H1 (cell line): ENCODE data around the gene MAD2L2. TPM values are rescaled to one million over a fixed set of nuclear protein-coding genes. Genes with fewer than 3 reads are reported as not detected.

ENCODE experiments used
- CTCF ChIA-PET: fragments of 300-600 bp; sonication (Branson Sonifier 250); formaldehyde crosslinking; loops from one replicate; lab custom pipeline; 2021; ENCODE audit not compliant: partially characterized antibody; lab: Charles Lee
- POLR2A ChIA-PET: fragments of 300-600 bp; sonication (Branson Sonifier 250); formaldehyde crosslinking; loops from one replicate; lab custom pipeline; 2021; ENCODE audit warnings: inconsistent platforms; ENCODE audit not compliant: partially characterized antibody; lab: Charles Lee
- DNase-seq, 2 experiments: peaks; one replicate each; pipeline versions ENCODE4 v3.0.0 to v3.0.0-alpha.2; 2010 to 2022; ENCODE audit warnings: low spot score in 2 of 2, low read depth in 1 of 2, mixed read lengths in 1 of 2
- FAIRE-seq: peaks from 2 replicates; lab custom pipeline; 2011; peaks lifted over from hg19 to GRCh38; lab: Jason Lieb, UNC
- H2AFZ ChIP-seq: 2 replicates; pipeline ENCODE4 v1.8.1; 2012; ENCODE audit warnings: low read length, inconsistent platforms
- H2AK5ac ChIP-seq: 2 replicates; pipeline ENCODE4 v1.6.1; 2013; ENCODE audit warnings: low read depth, low read length
- H2BK120ac ChIP-seq: replicated peaks from 2 replicates; pipeline ENCODE3; 2013; ENCODE audit warnings: low read depth, low read length, inconsistent platforms
- H2BK12ac ChIP-seq: 2 replicates; pipeline ENCODE4 v1.6.1; 2013; ENCODE audit warnings: low read depth, low read length
- H2BK15ac ChIP-seq: 2 replicates; pipeline ENCODE4 v1.6.1; 2013; ENCODE audit warnings: low read length
- H2BK20ac ChIP-seq: 2 replicates; pipeline ENCODE4 v1.6.1; 2013; ENCODE audit warnings: low read length
- H2BK5ac ChIP-seq: 2 replicates; pipeline ENCODE4 v1.6.1; 2013; ENCODE audit warnings: low read depth, low read length
- H3K14ac ChIP-seq: 2 replicates; pipeline ENCODE4 v1.6.1; 2013; ENCODE audit warnings: inconsistent platforms; ENCODE audit not compliant: insufficient read length
- H3K18ac ChIP-seq: 2 replicates; pipeline ENCODE4 v1.6.1; 2013; ENCODE audit warnings: low read length; ENCODE audit errors: extremely low read depth
- H3K23ac ChIP-seq: 2 replicates; pipeline ENCODE4 v1.6.1; 2013; ENCODE audit warnings: inconsistent platforms; ENCODE audit not compliant: insufficient read length
- H3K23me2 ChIP-seq: 2 replicates; pipeline ENCODE4 v1.6.1; 2013; ENCODE audit warnings: low read depth, low read length
- H3K27ac ChIP-seq: 2 replicates; pipeline ENCODE4 v1.6.1; 2011; ENCODE audit warnings: low read depth, low read length, inconsistent platforms
- H3K27me3 ChIP-seq, 4 experiments: replicated peaks in 1 of 4; 1 replicate in 1 of 4; 2 replicates in 3 of 4; pipeline versions ENCODE4 v1.6.1 to v1.8.1; 2011 to 2013; ENCODE audit warnings: low read length in 3 of 4, mild to moderate bottlenecking in 3 of 4, inconsistent platforms in 2 of 4, mixed read lengths in 2 of 4, moderate library complexity in 1 of 4; ENCODE audit not compliant: control insufficient read depth in 3 of 4, insufficient read depth in 3 of 4; ENCODE audit errors: extremely low read depth in 1 of 4
- H3K36me3 ChIP-seq, 4 experiments: 2 replicates each; pipeline versions ENCODE4 v1.6.1 to v1.8.1; 2011 to 2013; ENCODE audit warnings: mild to moderate bottlenecking in 4 of 4, low read length in 3 of 4, moderate library complexity in 2 of 4, control low read depth in 1 of 4, inconsistent platforms in 1 of 4; ENCODE audit not compliant: insufficient read depth in 4 of 4, control insufficient read depth in 2 of 4
- H3K4ac ChIP-seq: replicated peaks from 2 replicates; pipeline ENCODE3; 2013; ENCODE audit warnings: low read length, low read depth, mixed read lengths, inconsistent platforms; ENCODE audit not compliant: insufficient read length
- H3K4me1 ChIP-seq, 4 experiments: replicated peaks in 1 of 4; 1 replicate in 1 of 4; 2 replicates in 3 of 4; pipeline versions ENCODE4 v1.6.1 to v1.8.1; 2011 to 2013; ENCODE audit warnings: low read length in 3 of 4, inconsistent platforms in 2 of 4, mixed read lengths in 1 of 4; ENCODE audit not compliant: insufficient read depth in 4 of 4, control insufficient read depth in 3 of 4
- H3K4me2 ChIP-seq, 2 experiments: 2 replicates each; pipeline versions ENCODE4 v1.6.1 to v1.8.1; 2011 to 2013; ENCODE audit warnings: low read depth in 2 of 2, low read length in 2 of 2, control low read depth in 1 of 2, inconsistent platforms in 1 of 2, mild to moderate bottlenecking in 1 of 2; ENCODE audit not compliant: insufficient read depth in 1 of 2
- H3K4me3 ChIP-seq, 4 experiments: fragments of 200-600, 300-600 bp in 1 of 4; sonication (generic), shearing (Covaris generic), sonication (Bioruptor Twin) in 1 of 4; 2 replicates each; pipeline versions ENCODE4 v1.5.1 to v1.8.1; 2011 to 2016; ENCODE audit warnings: low read length in 4 of 4, low read depth in 3 of 4, control low read depth in 2 of 4, inconsistent platforms in 2 of 4, mild to moderate bottlenecking in 2 of 4, mixed read lengths in 1 of 4, moderate library complexity in 1 of 4; ENCODE audit not compliant: insufficient read depth in 2 of 4; ENCODE audit errors: extremely low read depth in 1 of 4
- H3K56ac ChIP-seq: replicated peaks from 2 replicates; pipeline ENCODE3; 2013; ENCODE audit warnings: low read depth, mild to moderate bottlenecking, mixed read lengths, low read length, inconsistent platforms; ENCODE audit not compliant: insufficient read length
- H3K79me1 ChIP-seq: 2 replicates; pipeline ENCODE4 v1.6.1; 2013; ENCODE audit warnings: low read depth, low read length, control low read depth
- H3K79me2 ChIP-seq, 2 experiments: 2 replicates each; pipeline versions ENCODE4 v1.6.1 to v1.8.1; 2012 to 2013; ENCODE audit warnings: low read length in 2 of 2, mild to moderate bottlenecking in 2 of 2, inconsistent platforms in 1 of 2; ENCODE audit not compliant: insufficient read depth in 2 of 2, control insufficient read depth in 1 of 2
- H3K9ac ChIP-seq, 4 experiments: replicated peaks in 1 of 4; 1 replicate in 1 of 4; 2 replicates in 3 of 4; pipeline versions ENCODE4 v1.6.1 to v1.8.1; 2011 to 2013; ENCODE audit warnings: low read depth in 3 of 4, low read length in 3 of 4, control low read depth in 2 of 4, mild to moderate bottlenecking in 2 of 4, moderate library complexity in 2 of 4, inconsistent platforms in 1 of 4; ENCODE audit errors: extremely low read depth in 1 of 4
- H3K9me3 ChIP-seq, 2 experiments: 2 replicates each; pipeline versions ENCODE4 v1.6.1 to v1.8.1; 2012 to 2013; ENCODE audit warnings: mild to moderate bottlenecking in 2 of 2, moderate library complexity in 2 of 2, control low read depth in 1 of 2, inconsistent platforms in 1 of 2, low read depth in 1 of 2, low read length in 1 of 2, mixed read lengths in 1 of 2; ENCODE audit not compliant: insufficient read depth in 2 of 2
- H4K20me1 ChIP-seq, 2 experiments: replicated peaks in 1 of 2; 2 replicates each; pipeline versions ENCODE3 to v1.8.1; 2011 to 2013; ENCODE audit warnings: inconsistent platforms in 2 of 2, low read length in 2 of 2, mild to moderate bottlenecking in 1 of 2; ENCODE audit not compliant: insufficient read depth in 2 of 2, control insufficient read depth in 1 of 2
- H4K5ac ChIP-seq: 2 replicates; pipeline ENCODE4 v1.6.1; 2013; ENCODE audit warnings: low read length, low read depth, mixed read lengths, inconsistent platforms; ENCODE audit not compliant: insufficient read length
- H4K8ac ChIP-seq: 2 replicates; pipeline ENCODE4 v1.8.0; 2013; ENCODE audit warnings: mild to moderate bottlenecking, moderate library complexity, low read length, inconsistent platforms; ENCODE audit not compliant: insufficient read depth; ENCODE audit errors: extremely low read depth
- H4K91ac ChIP-seq: replicated peaks from 2 replicates; pipeline ENCODE3; 2013; ENCODE audit warnings: low read length, mixed read lengths, inconsistent platforms; ENCODE audit not compliant: insufficient read length
- ASH2L ChIP-seq: fragments of 200-600, 300-600 bp; sonication (generic); IDR thresholded peaks from one replicate; pipeline ENCODE4 v1.7.1; 2017; ENCODE audit warnings: low read length
- BACH1 ChIP-seq: IDR thresholded peaks from 2 replicates; pipeline ENCODE4 v1.6.1; 2012; ENCODE audit warnings: low read length, improper control_type of control experiment
- CBX8 ChIP-seq: fragments of 300-800, 300-1000 bp; sonication (generic); IDR thresholded peaks from 2 replicates; pipeline ENCODE4 v1.7.1; 2016; ENCODE audit warnings: low read depth, low read length, borderline replicate concordance
- EP300 ChIP-seq, 2 experiments: IDR thresholded peaks; 1 replicate in 1 of 2; 2 replicates in 1 of 2; pipeline ENCODE4 v1.6.1; 2011 to 2012; ENCODE audit warnings: low read depth in 2 of 2, low read length in 2 of 2, mild to moderate bottlenecking in 2 of 2, borderline replicate concordance in 1 of 2, inconsistent platforms in 1 of 2, moderate library complexity in 1 of 2
- HDAC2 ChIP-seq, 2 experiments: fragments of 300-600 bp in 1 of 2; sonication (generic) in 1 of 2; IDR thresholded peaks; 2 replicates each; pipeline ENCODE4 v1.6.1; 2011 to 2012; ENCODE audit warnings: low read depth in 2 of 2, low read length in 2 of 2, mild to moderate bottlenecking in 2 of 2, moderate library complexity in 2 of 2, borderline replicate concordance in 1 of 2, inconsistent platforms in 1 of 2
- NANOG ChIP-seq: IDR thresholded peaks from 2 replicates; pipeline ENCODE4 v1.6.1; 2011; ENCODE audit warnings: low read length, low read depth, mild to moderate bottlenecking, inconsistent platforms; ENCODE audit not compliant: insufficient read depth, poor library complexity, severe bottlenecking
- SIRT6 ChIP-seq: IDR thresholded peaks from one replicate; pipeline ENCODE4 v1.7.1; 2012; ENCODE audit warnings: low read length, inconsistent platforms
- SIX5 ChIP-seq: IDR thresholded peaks from 2 replicates; pipeline ENCODE4 v1.6.1; 2011; ENCODE audit warnings: mild to moderate bottlenecking, low read depth, low read length
- SP4 ChIP-seq: IDR thresholded peaks from 2 replicates; pipeline ENCODE4 v1.6.1; 2012; ENCODE audit warnings: low read length, inconsistent platforms
- USF2 ChIP-seq: IDR thresholded peaks from 2 replicates; pipeline ENCODE4 v1.6.1; 2011; ENCODE audit warnings: low read length, improper control_type of control experiment
- WGBS, 2 experiments: shearing (Covaris generic) in 1 of 2; methylation state at CpG; one replicate each; pipeline versions ENCODE4 v1.1.6 to v1.1.7; 2013 to 2015; ENCODE audit warnings: low lambda C conversion rate in 2 of 2, mixed read lengths in 2 of 2, inconsistent platforms in 1 of 2, low coverage in 1 of 2, missing lambda C conversion rate in 1 of 2; ENCODE audit not compliant: insufficient replicate concordance in 2 of 2, insufficient coverage in 1 of 2, insufficient read length in 1 of 2; ENCODE audit errors: extremely low coverage in 1 of 2, missing lambda C conversion rate in 1 of 2; 5-methylcytosine and 5-hydroxymethylcytosine counted together
- polyA plus RNA-seq, 7 experiments: library from polyadenylated mRNA; depleted of rRNA in 3 of 7; stranded (reverse) in 5 of 7; unstranded in 2 of 7; fragments of >200 nt in 5 of 7; fragments of 200-250 nt in 2 of 7; gene quantifications; 1 replicate in 5 of 7; 2 replicates in 1 of 7; 4 replicates in 1 of 7; pipeline versions ENCODE4 v1.2.1 to v1.2.3, GENCODE V29; 2011 to 2013; ENCODE audit warnings: missing spikeins in 2 of 7, mixed read lengths in 2 of 7
- total RNA-seq: library from RNA; stranded (reverse); fragmentation: NEBNext Ultra II Directional; extraction: Animal tissue kit (Norgen Biotek cat#: 25700); gene quantifications from 2 replicates; pipeline ENCODE4 v1.2.1, GENCODE V29; 2021

Gene MAD2L2
- total and polyA plus RNA-seq, 2 of the 8 experiments (the other 6 are each of a cell fraction or from before 2014, with no cell fraction given) = 310 to 469 TPM

- CTCF ChIA-PET = interaction anchor here (1.1 to 21.6 kb wide), 5 partner anchors 12 to 114 kb away, joined by 3 to 266 read pairs (median 8); no protein-coding TSS in a partner anchor
- peaks cover 5% of the 10 kb centered on the region; the same call in 1 of the 2 replicates for H3K79me1 ChIP-seq
- POLR2A ChIA-PET = interaction anchor here (0.9 to 32.0 kb wide), 6 partner anchors 2 to 132 kb away, joined by 3 to 1025 read pairs (median 8); partner anchors contain the start of genes DRAXIN, FBXO6 and MAD2L2
- no peak overlapping the region for H3K4ac ChIP-seq
- no peak overlapping the region for H3K18ac ChIP-seq
- H3K27me3 ChIP-seq = no peaks in the 10 kb centered on the region
- no peak overlapping the region for H2AFZ ChIP-seq
- H4K8ac ChIP-seq = no peak overlapping the region
- H2BK12ac ChIP-seq = no peak overlapping the region
- H2AK5ac ChIP-seq = no peak overlapping the region
- no peaks in the 10 kb centered on the region; a peak in 2 of 7 replicates for H3K4me1 ChIP-seq
- no peak overlapping the region for H3K4me2 ChIP-seq
- no peak overlapping the region for H3K14ac ChIP-seq
- H3K9me3 ChIP-seq = no peaks in the 10 kb centered on the region
- H4K5ac ChIP-seq = no peak overlapping the region
- H3K27ac ChIP-seq = no peak overlapping the region
- H2BK15ac ChIP-seq = no peak overlapping the region
- H3K56ac ChIP-seq = no peak overlapping the region
- H3K9ac ChIP-seq = no peak overlapping the region
- H3K23ac ChIP-seq = no peak overlapping the region
- no peak overlapping the region for H2BK20ac ChIP-seq
- 100% methylated on average over 6 of the region's 6 CpGs; no CpG with 5 or more reads in 1 of the 2 experiments for WGBS, 2 experiments
- no peaks in the 10 kb centered on the region for H3K23me2 ChIP-seq
- H2BK120ac ChIP-seq = no peak overlapping the region
- peaks cover 29 to 71% (median 45%) of the 10 kb centered on the region in 4 experiments for H3K36me3 ChIP-seq
- DNase-seq = no peak
- TF ChIP-seq HDAC2 (IDR thresholded peaks at IDR 0.05; ENCODE audit: borderline replicate concordance in 1 of 2, low read depth in 2 of 2, low read length in 2 of 2) (no peak), SIRT6 (no peak), CBX8 (no peak), SP4 (no peak), SIX5 (no peak), NANOG (no peak), EP300 (IDR thresholded peaks at IDR 0.05; ENCODE audit: borderline replicate concordance in 1 of 2, low read depth in 2 of 2, low read length in 2 of 2) (no peak), BACH1 (no peak), ASH2L (no peak), USF2 (no peak)
- H4K20me1 ChIP-seq = peaks cover 23 to 35% of the 10 kb centered on the region in 2 experiments
- no peaks in the 10 kb centered on the region for H3K79me2 ChIP-seq
- FAIRE-seq = no peak
- H2BK5ac ChIP-seq = no peak overlapping the region
- H4K91ac ChIP-seq = no peak overlapping the region
- H3K4me3 ChIP-seq = no peak overlapping the region
Measured at GRCh38 chr1:11671205-11671543, 9.8 kb downstream of the MAD2L2 start.
